GM13977 (cell line): ENCODE data around the gene LYSET.

Source experiments
- DNase-seq: peaks from one replicate; pipeline ENCODE4 v3.0.0; 2012; ENCODE audit warnings: low spot score
- in situ Hi-C: fragments of 300-500 bp; cut with MboI; formaldehyde crosslinking; loops from one replicate; pipeline ENCODE4 v1.12.0; 2022; ENCODE audit warnings: low sequenced_read_pairs, low pct_unique_long_range_greater_than_20kb, mixed read lengths, inconsistent platforms; ENCODE audit not compliant: unreplicated experiment
- TF ChIP-seq, protein P1 (sequence below): IDR thresholded peaks from 2 replicates; pipeline ENCODE4 v1.5.1; 2012; ENCODE audit warnings: mild to moderate bottlenecking, control low read depth; ENCODE audit not compliant: insufficient read depth; ENCODE audit errors: extremely low read depth, missing control alignments

LYSET gene

DNA sequence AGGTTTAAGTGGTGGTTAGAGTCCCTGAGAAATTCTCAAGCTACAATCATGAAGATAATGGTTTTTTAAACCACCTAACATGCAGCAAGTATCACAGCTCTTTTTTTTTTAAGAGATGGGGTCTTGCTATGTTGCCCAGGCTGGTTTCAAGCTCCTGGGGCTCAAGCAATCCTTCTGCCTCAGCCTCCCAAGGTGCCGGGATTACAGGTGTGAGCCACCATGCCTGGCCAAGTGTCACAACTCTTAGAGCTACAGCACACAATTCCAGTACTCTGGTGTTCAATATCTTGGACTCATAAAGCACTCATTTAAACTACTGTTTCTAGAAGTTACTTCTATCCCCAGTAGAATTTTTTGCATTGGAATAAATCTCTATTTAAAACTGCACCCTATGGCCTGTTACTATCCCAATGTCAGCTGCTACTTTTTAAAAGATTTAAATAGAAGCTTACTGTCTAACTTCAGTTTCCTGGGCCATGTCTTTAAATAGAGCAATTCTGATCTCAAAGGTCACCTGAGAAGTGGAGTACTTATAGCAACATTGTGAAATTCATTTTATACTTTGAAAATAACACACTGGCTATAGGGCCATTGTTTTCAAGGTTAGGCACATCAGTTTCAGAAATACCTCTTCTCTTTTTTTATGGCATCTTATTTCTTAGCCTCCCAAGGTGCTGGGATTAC is 10.3 kb downstream of the LYSET start:
- DNase-seq: no peak
- in situ Hi-C loops: no loop called here
- TF ChIP-seq, protein P1, sequence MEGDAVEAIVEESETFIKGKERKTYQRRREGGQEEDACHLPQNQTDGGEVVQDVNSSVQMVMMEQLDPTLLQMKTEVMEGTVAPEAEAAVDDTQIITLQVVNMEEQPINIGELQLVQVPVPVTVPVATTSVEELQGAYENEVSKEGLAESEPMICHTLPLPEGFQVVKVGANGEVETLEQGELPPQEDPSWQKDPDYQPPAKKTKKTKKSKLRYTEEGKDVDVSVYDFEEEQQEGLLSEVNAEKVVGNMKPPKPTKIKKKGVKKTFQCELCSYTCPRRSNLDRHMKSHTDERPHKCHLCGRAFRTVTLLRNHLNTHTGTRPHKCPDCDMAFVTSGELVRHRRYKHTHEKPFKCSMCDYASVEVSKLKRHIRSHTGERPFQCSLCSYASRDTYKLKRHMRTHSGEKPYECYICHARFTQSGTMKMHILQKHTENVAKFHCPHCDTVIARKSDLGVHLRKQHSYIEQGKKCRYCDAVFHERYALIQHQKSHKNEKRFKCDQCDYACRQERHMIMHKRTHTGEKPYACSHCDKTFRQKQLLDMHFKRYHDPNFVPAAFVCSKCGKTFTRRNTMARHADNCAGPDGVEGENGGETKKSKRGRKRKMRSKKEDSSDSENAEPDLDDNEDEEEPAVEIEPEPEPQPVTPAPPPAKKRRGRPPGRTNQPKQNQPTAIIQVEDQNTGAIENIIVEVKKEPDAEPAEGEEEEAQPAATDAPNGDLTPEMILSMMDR: no peak

GRCh38 chr14:93199031-93199430 is 13.9 kb downstream of the LYSET start:
- DNase-seq: no peak
- in situ Hi-C loops: no loop called here
- TF ChIP-seq, protein P1: no peak

GRCh38 chr14:93200553-93200952 is 15.4 kb downstream of the LYSET start:
- in situ Hi-C loops: no loop called here

DNA sequence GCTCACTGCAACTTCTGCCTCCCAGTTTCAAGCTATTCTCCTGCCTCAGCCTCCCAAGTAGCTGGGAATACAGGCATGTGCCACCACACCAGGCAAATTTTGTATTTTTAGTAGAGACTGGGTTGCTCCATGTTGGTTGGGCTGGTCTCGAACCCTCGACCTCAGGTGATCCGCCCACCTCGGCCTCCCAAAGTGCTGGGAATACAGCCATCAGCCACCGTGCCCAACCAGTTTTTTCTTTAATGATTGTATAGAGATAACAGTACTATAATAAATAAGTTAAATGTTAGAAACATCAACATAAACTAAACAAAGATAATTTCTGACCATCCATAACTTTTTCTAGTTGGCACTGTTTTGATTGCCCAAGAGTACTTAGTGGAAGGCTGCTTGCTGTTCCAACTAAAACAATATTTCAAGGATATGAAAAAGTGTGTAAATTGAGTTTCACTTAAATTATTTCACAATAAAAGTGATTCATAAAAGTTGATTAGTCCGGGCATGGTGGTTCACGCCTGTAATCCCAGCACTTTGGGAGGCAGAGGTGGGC is 16.1 kb downstream of the LYSET start:
- in situ Hi-C loops: no loop called here
- TF ChIP-seq, protein P1: no peak
- no peak for DNase-seq

More at GRCh38 chr14:93200553-93200952, 15.4 kb downstream of the LYSET start:
- DNase-seq: no peak
- TF ChIP-seq, protein P1: no peak

DNA sequence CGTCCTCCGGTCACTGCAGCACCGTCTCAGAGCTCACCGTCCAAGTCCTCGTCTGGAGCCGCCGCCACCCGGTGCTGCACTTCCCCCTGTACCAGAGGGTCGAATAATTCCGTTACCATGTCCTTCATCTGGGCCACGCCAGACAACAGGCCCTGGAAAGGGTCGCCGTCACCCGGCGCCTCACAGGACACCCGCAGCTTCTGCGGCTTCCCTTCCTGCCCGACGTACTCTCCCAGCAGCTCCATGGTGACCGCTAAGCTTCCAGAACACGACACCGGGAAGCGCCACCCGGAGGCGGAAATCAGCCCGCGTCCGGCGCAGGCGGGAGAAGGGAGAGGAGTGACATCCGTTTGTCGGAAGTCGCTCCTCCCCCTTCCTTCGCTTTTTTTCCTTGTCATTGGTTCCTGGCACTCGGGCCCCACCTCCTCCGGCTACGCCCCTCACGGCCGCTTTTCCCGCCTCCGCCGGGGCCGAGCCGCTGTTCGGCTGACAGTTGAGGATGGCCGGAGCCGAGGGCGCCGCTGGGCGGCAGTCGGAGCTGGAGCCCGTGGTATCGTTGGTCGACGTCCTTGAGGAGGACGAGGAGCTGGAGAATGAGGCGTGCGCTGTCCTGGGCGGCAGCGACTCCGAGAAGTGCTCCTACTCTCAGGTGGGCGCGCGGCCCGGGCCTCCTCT is 21.8 kb downstream of the LYSET start, which contains the start of the genes GON7 and UBR7:
TSS of gene GON7 (minus strand) at position 273 of the 675 bp plus-strand sequence. CDS start at position 245, 28 bp downstream.
TSS of gene UBR7 (plus strand) at position 464 of the 675 bp plus-strand sequence. CDS start at position 500, 36 bp downstream.
- TF ChIP-seq, protein P1: peak; percentile 49
- peak; percentile 92 for DNase-seq
- in situ Hi-C loops: no loop called here

DNA sequence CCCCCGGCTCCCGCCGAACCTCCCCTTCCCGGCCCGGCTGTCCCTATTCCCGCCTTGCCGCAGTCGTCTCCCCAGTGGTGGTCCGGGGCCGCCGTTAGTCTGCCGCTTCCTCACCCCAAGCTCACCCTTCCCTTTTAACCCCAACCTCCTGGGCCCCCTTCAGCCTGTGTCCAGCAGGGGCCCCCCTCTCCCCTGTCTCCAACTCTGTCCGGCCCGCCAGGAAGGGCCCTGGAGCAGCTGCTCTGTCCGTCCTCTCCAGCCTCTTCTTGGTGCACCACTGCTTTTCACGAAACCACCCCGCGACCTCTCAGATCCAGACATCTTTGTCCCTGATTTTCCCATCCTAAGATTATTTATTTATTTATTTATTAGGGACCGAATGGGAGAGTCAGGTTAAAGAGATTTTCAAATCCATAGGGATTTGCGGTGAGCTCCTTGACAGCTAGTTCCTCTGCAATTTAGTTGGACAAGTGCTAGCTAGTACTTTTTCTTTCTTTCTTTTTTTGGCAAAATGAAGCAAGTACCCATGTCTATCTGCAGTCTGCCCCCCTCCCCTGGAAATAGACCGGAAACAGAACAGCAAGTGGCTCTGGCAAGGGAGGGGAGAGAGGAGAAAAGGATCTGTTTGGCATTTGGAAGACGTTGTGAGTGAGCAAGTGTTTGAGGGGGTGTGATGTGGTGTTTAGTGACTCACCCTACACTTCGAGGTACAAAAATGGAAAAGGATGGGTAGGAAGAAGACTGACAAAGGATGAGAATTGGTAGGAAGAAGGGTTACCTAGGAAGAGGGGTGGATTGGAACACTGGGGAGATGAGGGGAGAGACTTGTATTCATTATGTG is 22.6 kb downstream of the LYSET start:
- in situ Hi-C loops: no loop called here
- TF ChIP-seq, protein P1: peak; percentile 67
- DNase-seq: peak; percentile 57
